DND-41 (cell line): ENCODE data around the gene DAGLA.

Experiments
- ATAC-seq: fragments of 200-7000 bp; cut with Tn5 transposase; 3 replicates; pipeline ENCODE4 v1.9.1; 2021; ENCODE audit warnings: low read depth; ENCODE audit not compliant: insufficient read depth
- DNase-seq: peaks from one replicate; pipeline ENCODE4 v3.0.0-alpha.2; 2020
- H2AFZ ChIP-seq: 2 replicates; pipeline ENCODE4 v1.6.0; 2012; ENCODE audit warnings: low read depth, low read length
- H3K27ac ChIP-seq: 2 replicates; pipeline ENCODE4 v1.5.1; 2012; ENCODE audit warnings: low read length, inconsistent platforms
- H3K27me3 ChIP-seq: fragments of 200-600 bp; sonication (generic); 2 replicates; pipeline ENCODE4 v1.6.0; 2012; ENCODE audit warnings: low read length, mild to moderate bottlenecking, inconsistent platforms; ENCODE audit not compliant: insufficient read depth, poor library complexity
- H3K36me3 ChIP-seq: 2 replicates; pipeline ENCODE4 v1.5.1; 2012; ENCODE audit warnings: low read length, inconsistent platforms; ENCODE audit not compliant: insufficient read depth
- H3K4me1 ChIP-seq: 2 replicates; pipeline ENCODE4 v1.5.1; 2012; ENCODE audit warnings: mild to moderate bottlenecking, low read length; ENCODE audit not compliant: insufficient read depth
- H3K4me2 ChIP-seq: 2 replicates; pipeline ENCODE4 v1.6.0; 2012; ENCODE audit warnings: mild to moderate bottlenecking, moderate library complexity, low read length, inconsistent platforms; ENCODE audit not compliant: insufficient read depth
- H3K4me3 ChIP-seq, 2 experiments: fragments of 200-600 bp in 1 of 2; shearing (Covaris generic) in 1 of 2; 2 replicates each; pipeline ENCODE4 v1.5.1; 2012 to 2016; ENCODE audit warnings: inconsistent platforms in 2 of 2, low read length in 2 of 2, mild to moderate bottlenecking in 2 of 2, low read depth in 1 of 2, moderate library complexity in 1 of 2
- H3K79me2 ChIP-seq: 2 replicates; pipeline ENCODE4 v1.6.0; 2012; ENCODE audit warnings: low read length, inconsistent platforms; ENCODE audit not compliant: insufficient read depth
- H3K9ac ChIP-seq: 2 replicates; pipeline ENCODE4 v1.6.0; 2012; ENCODE audit warnings: low read depth, mild to moderate bottlenecking, inconsistent platforms, low read length, moderate library complexity
- H3K9me3 ChIP-seq: 2 replicates; pipeline ENCODE4 v1.5.1; 2012; ENCODE audit warnings: low read length, moderate library complexity, mild to moderate bottlenecking, inconsistent platforms; ENCODE audit not compliant: insufficient read depth, severe bottlenecking
- H4K20me1 ChIP-seq: 2 replicates; pipeline ENCODE4 v1.6.0; 2012; ENCODE audit warnings: low read length; ENCODE audit not compliant: insufficient read depth
- EZH2 ChIP-seq: IDR thresholded peaks from 3 replicates; pipeline ENCODE4 v1.6.1; 2012; ENCODE audit warnings: borderline replicate concordance, low read depth, mild to moderate bottlenecking, moderate library complexity, low read length, inconsistent platforms; ENCODE audit not compliant: severe bottlenecking
- TF ChIP-seq, protein P1 (sequence below): IDR thresholded peaks from 2 replicates; pipeline ENCODE4 v1.5.1; 2012; ENCODE audit warnings: borderline replicate concordance, low read length, moderate library complexity, mild to moderate bottlenecking; ENCODE audit not compliant: poor library complexity, severe bottlenecking; ENCODE audit errors: extremely low read depth

DAGLA gene

DNA sequence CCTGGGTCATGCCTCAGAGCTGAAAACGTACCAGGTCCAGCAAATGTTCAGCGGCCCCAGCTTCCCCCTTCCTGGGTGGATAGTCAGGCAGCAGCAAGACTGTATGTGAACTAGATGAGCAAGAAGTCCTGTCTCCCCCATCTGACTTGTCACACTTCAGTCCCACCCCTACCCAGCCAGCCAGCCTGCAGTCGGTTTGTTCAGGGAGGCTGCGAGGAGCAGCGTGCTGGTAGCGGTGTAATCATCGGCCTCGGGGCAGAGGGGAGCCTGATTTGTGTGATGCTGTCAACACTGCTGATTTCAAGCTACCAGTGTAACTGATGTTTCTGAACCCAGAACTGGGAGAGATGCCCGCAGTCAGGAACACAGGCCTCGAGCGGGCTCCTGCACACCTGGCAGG, 102.7 kb downstream of the DAGLA start:
- Histone ChIP-seq H3K27ac (no peak overlapping the region), H3K79me2 (no peaks in the 10 kb centered on the region), H4K20me1 (peaks cover 30% of the 10 kb centered on the region), H3K27me3 (no peaks in the 10 kb centered on the region), H3K9me3 (no peaks in the 10 kb centered on the region), H3K4me1 (no peaks in the 10 kb centered on the region), H3K36me3 (peaks cover 38% of the 10 kb centered on the region), H3K9ac (no peak overlapping the region), H3K4me3 (no peak overlapping the region), H2AFZ (no peak overlapping the region), H3K4me2 (no peak overlapping the region)
- DNase-seq (no peak), ATAC-seq (no peak)
- no peak for TF ChIP-seq EZH2
- TF ChIP-seq, protein P1, sequence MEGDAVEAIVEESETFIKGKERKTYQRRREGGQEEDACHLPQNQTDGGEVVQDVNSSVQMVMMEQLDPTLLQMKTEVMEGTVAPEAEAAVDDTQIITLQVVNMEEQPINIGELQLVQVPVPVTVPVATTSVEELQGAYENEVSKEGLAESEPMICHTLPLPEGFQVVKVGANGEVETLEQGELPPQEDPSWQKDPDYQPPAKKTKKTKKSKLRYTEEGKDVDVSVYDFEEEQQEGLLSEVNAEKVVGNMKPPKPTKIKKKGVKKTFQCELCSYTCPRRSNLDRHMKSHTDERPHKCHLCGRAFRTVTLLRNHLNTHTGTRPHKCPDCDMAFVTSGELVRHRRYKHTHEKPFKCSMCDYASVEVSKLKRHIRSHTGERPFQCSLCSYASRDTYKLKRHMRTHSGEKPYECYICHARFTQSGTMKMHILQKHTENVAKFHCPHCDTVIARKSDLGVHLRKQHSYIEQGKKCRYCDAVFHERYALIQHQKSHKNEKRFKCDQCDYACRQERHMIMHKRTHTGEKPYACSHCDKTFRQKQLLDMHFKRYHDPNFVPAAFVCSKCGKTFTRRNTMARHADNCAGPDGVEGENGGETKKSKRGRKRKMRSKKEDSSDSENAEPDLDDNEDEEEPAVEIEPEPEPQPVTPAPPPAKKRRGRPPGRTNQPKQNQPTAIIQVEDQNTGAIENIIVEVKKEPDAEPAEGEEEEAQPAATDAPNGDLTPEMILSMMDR = no peak

DNA sequence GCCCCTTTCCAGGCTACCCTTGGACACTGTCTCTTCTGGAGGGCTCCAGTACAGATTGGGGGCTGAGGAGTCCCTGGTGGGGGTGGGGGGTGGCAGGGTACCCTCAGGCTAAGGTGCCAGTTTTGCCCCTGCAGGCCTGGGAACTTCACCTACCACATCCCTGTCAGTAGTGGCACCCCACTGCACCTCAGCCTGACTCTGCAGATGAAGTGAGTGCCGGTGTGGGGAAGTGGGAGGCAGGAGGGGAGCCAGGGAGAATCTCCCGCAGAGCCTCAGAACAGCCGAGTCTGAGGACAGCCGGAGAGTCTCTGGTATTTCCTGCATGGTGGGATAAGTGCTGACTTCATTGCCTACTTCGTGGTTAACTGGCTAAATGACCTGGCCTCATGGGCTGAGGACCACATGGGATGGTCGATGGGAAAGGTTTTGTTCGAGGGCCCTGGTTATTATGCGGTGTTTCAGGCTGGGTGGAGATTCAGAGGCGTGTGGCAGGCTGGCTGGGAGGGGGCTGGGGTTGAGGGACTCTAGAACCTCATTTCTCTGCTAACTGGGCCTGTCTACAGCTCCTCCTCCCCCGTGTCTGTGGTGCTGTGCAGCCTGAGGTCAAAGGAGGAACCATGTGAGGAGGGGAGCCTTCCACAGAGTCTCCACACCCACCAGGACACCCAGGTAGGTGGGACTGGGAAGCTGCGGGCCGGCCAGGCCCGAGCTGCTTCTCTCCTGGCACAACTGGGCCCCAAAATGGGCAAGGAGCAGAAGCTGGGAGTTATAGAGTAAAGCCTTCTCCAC, 103.7 kb downstream of the DAGLA start:
- no peak overlapping the region for H3K9ac ChIP-seq
- H4K20me1 ChIP-seq = peaks cover 33% of the 10 kb centered on the region
- TF ChIP-seq EZH2 = no peak
- TF ChIP-seq, protein P1 = no peak
- no peaks in the 10 kb centered on the region for H3K4me1 ChIP-seq
- no peak overlapping the region for H3K27ac ChIP-seq
- ATAC-seq = no peak
- H3K79me2 ChIP-seq = no peaks in the 10 kb centered on the region; the same call in 1 of the 2 replicates
- no peaks in the 10 kb centered on the region for H3K9me3 ChIP-seq
- DNase-seq = no peak
- peaks cover 48% of the 10 kb centered on the region for H3K36me3 ChIP-seq
- H3K4me2 ChIP-seq = no peak overlapping the region
- no peak overlapping the region for H2AFZ ChIP-seq
- no peak overlapping the region for H3K4me3 ChIP-seq
- no peaks in the 10 kb centered on the region for H3K27me3 ChIP-seq

DNA sequence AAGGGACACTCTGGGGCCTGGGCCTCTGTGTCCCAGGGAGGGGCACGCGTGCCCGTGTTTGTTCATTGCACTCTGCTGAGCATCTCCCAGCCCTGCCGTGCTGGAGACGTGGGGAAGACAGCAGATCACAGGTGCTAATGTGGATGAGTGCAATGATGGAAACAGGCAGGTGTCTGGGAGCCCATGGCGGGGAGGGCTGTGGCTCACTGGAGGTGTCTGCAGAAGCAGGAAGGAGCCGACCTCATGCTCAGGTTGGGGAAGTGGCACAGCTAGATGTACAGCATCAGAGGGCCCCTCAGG, 104.3 kb downstream of the DAGLA start:
- no peak overlapping the region for H3K27ac ChIP-seq
- H4K20me1 ChIP-seq = peaks cover 37% of the 10 kb centered on the region
- H3K4me3 ChIP-seq = no peak overlapping the region
- TF ChIP-seq, protein P1 = no peak
- no peak for TF ChIP-seq EZH2
- peaks cover 4% of the 10 kb centered on the region; the same call in 1 of the 2 replicates for H3K79me2 ChIP-seq
- H3K4me1 ChIP-seq = no peaks in the 10 kb centered on the region
- ATAC-seq (no peak), DNase-seq (no peak)
- no peaks in the 10 kb centered on the region for H3K9me3 ChIP-seq
- H3K36me3 ChIP-seq = peaks cover 54% of the 10 kb centered on the region
- H3K27me3 ChIP-seq = no peaks in the 10 kb centered on the region
- H3K4me2 ChIP-seq = no peak overlapping the region
- no peak overlapping the region for H3K9ac ChIP-seq
- no peak overlapping the region for H2AFZ ChIP-seq
